Measurements from ENCODE around the gene ADARB1. TPM values are rescaled to one million over a fixed set of nuclear protein-coding genes. Genes with fewer than 3 reads are reported as not detected.

The ADARB1 gene
- total and polyA plus RNA-seq, 2 experiments from 2014 or later, result 4.8 to 14.8 TPM

DNA sequence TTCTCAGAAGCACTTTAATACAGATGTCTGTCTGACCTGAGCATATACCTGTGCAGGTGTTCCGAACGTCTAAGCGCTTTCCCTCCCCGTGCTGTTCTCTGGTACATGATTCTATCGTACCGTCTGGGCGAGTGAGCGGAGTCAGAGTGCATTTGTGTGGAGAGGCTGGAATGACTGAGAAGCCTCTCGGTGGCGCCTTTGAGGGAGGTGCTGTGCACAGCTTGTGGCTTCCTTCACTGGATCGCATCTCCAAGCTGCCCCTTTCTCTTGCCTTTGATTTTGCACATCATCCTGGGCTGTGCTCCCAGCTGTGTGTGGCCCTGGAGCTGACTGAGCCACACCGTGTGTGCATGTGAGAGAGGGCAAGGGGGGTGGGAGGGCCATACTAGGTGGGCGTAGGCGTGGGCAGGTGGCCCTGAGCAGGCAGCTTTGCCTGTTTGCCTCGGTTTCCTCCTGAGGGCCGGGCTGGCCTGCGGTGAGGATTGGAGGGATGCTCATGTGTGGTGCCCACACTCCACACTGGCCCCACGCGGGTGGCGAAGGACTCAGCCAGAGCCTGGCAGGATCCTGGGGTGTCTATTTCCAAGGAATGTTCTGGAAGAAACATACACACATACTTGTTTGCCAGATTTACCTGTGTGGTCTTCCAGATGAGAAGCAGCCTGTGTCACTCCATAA is 105.3 kb downstream of the ADARB1 start:
- no peak for DNase-seq (ENCODE audit: low spot score)
- H3K4me1 Mint-ChIP-seq, result peaks cover 3% of the 10 kb centered on the region; the same call in 2 of the 3 replicates
- H3K27me3 Mint-ChIP-seq (ENCODE audit: insufficient read depth, low read depth, poor library complexity), result peaks cover 3% of the 10 kb centered on the region
- Histone ChIP-seq H3F3A (replicated peaks; ENCODE audit: low read depth) (no peaks in the 10 kb centered on the region), H3K79me2 (replicated peaks; ENCODE audit: insufficient read depth) (no peaks in the 10 kb centered on the region), H3K4me2 (no peak overlapping the region), H3K4me3 (no peak overlapping the region), H3K9me2 (ENCODE audit: insufficient read depth) (peaks cover 11% of the 10 kb centered on the region; the same call in 1 of the 2 replicates), H3K27ac (ENCODE audit: low read depth) (no peak overlapping the region), H2AFZ (no peak overlapping the region), H3K36me3 (ENCODE audit: insufficient read depth) (no peaks in the 10 kb centered on the region; the same call in 1 of the 2 replicates), H3K27me3 (ENCODE audit: insufficient read depth) (no peaks in the 10 kb centered on the region), H4K20me1 (replicated peaks; ENCODE audit: insufficient read depth) (no peaks in the 10 kb centered on the region), H3K4me1 (ENCODE audit: insufficient read depth) (no peaks in the 10 kb centered on the region)
- TF ChIP-seq, protein P1, sequence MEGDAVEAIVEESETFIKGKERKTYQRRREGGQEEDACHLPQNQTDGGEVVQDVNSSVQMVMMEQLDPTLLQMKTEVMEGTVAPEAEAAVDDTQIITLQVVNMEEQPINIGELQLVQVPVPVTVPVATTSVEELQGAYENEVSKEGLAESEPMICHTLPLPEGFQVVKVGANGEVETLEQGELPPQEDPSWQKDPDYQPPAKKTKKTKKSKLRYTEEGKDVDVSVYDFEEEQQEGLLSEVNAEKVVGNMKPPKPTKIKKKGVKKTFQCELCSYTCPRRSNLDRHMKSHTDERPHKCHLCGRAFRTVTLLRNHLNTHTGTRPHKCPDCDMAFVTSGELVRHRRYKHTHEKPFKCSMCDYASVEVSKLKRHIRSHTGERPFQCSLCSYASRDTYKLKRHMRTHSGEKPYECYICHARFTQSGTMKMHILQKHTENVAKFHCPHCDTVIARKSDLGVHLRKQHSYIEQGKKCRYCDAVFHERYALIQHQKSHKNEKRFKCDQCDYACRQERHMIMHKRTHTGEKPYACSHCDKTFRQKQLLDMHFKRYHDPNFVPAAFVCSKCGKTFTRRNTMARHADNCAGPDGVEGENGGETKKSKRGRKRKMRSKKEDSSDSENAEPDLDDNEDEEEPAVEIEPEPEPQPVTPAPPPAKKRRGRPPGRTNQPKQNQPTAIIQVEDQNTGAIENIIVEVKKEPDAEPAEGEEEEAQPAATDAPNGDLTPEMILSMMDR (conservative IDR thresholded peaks at IDR 0.05; ENCODE audit: low read depth in 2 of 2), result peak in 1 of 2 experiments; percentile 11; a peak in 1 of 4 replicates
- no peak for TF ChIP-seq NANOG (IDR thresholded peaks at IDR 0.05; ENCODE audit: borderline replicate concordance)
- TF ChIP-seq JUNB (IDR thresholded peaks at IDR 0.05; ENCODE audit: unreplicated experiment), result no peak
- H3K36me3 Mint-ChIP-seq (ENCODE audit: low read depth), result peaks cover 6% of the 10 kb centered on the region; the same call in 2 of the 3 replicates
- no peaks in the 10 kb centered on the region for H3K9me3 Mint-ChIP-seq
- no peak overlapping the region for H3K27ac Mint-ChIP-seq
- peak; percentile 55 for ATAC-seq
- H3K4me3 Mint-ChIP-seq, result no peak overlapping the region

DNA sequence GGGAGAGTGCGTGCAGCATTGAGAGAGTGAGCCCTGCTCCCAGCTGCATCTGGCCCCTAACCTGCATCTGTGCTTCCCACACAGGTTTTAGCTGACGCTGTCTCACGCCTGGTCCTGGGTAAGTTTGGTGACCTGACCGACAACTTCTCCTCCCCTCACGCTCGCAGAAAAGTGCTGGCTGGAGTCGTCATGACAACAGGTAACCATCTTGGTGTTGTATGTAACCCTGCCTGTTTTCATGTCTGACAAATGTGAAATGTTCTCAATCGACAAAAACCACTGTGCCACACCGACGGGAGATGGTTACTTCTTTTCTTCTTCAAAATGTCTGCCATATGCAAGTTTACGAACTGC is 105.8 kb downstream of the ADARB1 start:
- no peak for ATAC-seq
- no peak for TF ChIP-seq EZH2 (IDR thresholded peaks at IDR 0.05; ENCODE audit: low read depth, unreplicated experiment)
- TF ChIP-seq, protein P2, sequence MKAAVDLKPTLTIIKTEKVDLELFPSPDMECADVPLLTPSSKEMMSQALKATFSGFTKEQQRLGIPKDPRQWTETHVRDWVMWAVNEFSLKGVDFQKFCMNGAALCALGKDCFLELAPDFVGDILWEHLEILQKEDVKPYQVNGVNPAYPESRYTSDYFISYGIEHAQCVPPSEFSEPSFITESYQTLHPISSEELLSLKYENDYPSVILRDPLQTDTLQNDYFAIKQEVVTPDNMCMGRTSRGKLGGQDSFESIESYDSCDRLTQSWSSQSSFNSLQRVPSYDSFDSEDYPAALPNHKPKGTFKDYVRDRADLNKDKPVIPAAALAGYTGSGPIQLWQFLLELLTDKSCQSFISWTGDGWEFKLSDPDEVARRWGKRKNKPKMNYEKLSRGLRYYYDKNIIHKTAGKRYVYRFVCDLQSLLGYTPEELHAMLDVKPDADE (IDR thresholded peaks at IDR 0.05), result no peak
- TF ChIP-seq, protein P3, sequence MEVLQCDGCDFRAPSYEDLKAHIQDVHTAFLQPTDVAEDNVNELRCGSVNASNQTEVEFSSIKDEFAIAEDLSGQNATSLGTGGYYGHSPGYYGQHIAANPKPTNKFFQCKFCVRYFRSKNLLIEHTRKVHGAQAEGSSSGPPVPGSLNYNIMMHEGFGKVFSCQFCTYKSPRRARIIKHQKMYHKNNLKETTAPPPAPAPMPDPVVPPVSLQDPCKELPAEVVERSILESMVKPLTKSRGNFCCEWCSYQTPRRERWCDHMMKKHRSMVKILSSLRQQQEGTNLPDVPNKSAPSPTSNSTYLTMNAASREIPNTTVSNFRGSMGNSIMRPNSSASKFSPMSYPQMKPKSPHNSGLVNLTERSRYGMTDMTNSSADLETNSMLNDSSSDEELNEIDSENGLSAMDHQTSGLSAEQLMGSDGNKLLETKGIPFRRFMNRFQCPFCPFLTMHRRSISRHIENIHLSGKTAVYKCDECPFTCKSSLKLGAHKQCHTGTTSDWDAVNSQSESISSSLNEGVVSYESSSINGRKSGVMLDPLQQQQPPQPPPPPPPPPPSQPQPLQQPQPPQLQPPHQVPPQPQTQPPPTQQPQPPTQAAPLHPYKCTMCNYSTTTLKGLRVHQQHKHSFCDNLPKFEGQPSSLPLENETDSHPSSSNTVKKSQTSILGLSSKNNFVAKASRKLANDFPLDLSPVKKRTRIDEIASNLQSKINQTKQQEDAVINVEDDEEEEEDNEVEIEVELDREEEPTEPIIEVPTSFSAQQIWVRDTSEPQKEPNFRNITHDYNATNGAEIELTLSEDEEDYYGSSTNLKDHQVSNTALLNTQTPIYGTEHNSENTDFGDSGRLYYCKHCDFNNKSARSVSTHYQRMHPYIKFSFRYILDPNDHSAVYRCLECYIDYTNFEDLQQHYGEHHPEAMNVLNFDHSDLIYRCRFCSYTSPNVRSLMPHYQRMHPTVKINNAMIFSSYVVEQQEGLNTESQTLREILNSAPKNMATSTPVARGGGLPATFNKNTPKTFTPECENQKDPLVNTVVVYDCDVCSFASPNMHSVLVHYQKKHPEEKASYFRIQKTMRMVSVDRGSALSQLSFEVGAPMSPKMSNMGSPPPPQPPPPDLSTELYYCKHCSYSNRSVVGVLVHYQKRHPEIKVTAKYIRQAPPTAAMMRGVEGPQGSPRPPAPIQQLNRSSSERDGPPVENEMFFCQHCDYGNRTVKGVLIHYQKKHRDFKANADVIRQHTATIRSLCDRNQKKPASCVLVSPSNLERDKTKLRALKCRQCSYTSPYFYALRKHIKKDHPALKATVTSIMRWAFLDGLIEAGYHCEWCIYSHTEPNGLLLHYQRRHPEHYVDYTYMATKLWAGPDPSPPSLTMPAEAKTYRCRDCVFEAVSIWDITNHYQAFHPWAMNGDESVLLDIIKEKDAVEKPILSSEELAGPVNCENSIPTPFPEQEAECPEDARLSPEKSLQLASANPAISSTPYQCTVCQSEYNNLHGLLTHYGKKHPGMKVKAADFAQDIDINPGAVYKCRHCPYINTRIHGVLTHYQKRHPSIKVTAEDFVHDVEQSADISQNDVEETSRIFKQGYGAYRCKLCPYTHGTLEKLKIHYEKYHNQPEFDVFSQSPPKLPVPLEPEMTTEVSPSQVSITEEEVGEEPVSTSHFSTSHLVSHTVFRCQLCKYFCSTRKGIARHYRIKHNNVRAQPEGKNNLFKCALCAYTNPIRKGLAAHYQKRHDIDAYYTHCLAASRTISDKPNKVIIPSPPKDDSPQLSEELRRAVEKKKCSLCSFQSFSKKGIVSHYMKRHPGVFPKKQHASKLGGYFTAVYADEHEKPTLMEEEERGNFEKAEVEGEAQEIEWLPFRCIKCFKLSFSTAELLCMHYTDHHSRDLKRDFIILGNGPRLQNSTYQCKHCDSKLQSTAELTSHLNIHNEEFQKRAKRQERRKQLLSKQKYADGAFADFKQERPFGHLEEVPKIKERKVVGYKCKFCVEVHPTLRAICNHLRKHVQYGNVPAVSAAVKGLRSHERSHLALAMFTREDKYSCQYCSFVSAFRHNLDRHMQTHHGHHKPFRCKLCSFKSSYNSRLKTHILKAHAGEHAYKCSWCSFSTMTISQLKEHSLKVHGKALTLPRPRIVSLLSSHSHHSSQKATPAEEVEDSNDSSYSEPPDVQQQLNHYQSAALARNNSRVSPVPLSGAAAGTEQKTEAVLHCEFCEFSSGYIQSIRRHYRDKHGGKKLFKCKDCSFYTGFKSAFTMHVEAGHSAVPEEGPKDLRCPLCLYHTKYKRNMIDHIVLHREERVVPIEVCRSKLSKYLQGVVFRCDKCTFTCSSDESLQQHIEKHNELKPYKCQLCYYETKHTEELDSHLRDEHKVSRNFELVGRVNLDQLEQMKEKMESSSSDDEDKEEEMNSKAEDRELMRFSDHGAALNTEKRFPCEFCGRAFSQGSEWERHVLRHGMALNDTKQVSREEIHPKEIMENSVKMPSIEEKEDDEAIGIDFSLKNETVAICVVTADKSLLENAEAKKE (CRISPR knock-in tag; IDR thresholded peaks at IDR 0.05), result no peak
- no peak for TF ChIP-seq CREB1 (CRISPR knock-in tag; IDR thresholded peaks at IDR 0.05; ENCODE audit: low read depth)
- no peak for TF ChIP-seq JUNB (IDR thresholded peaks at IDR 0.05; ENCODE audit: unreplicated experiment)
- TF ChIP-seq, protein P4, sequence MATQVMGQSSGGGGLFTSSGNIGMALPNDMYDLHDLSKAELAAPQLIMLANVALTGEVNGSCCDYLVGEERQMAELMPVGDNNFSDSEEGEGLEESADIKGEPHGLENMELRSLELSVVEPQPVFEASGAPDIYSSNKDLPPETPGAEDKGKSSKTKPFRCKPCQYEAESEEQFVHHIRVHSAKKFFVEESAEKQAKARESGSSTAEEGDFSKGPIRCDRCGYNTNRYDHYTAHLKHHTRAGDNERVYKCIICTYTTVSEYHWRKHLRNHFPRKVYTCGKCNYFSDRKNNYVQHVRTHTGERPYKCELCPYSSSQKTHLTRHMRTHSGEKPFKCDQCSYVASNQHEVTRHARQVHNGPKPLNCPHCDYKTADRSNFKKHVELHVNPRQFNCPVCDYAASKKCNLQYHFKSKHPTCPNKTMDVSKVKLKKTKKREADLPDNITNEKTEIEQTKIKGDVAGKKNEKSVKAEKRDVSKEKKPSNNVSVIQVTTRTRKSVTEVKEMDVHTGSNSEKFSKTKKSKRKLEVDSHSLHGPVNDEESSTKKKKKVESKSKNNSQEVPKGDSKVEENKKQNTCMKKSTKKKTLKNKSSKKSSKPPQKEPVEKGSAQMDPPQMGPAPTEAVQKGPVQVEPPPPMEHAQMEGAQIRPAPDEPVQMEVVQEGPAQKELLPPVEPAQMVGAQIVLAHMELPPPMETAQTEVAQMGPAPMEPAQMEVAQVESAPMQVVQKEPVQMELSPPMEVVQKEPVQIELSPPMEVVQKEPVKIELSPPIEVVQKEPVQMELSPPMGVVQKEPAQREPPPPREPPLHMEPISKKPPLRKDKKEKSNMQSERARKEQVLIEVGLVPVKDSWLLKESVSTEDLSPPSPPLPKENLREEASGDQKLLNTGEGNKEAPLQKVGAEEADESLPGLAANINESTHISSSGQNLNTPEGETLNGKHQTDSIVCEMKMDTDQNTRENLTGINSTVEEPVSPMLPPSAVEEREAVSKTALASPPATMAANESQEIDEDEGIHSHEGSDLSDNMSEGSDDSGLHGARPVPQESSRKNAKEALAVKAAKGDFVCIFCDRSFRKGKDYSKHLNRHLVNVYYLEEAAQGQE (IDR thresholded peaks at IDR 0.05; ENCODE audit: unreplicated experiment), result no peak

More for the DNA sequence above, 105.8 kb downstream of the ADARB1 start:
- Histone ChIP-seq H3K79me2 (replicated peaks; ENCODE audit: insufficient read depth) (no peaks in the 10 kb centered on the region), H3K4me1 (ENCODE audit: insufficient read depth) (no peaks in the 10 kb centered on the region), H3K9me2 (ENCODE audit: insufficient read depth) (peaks cover 11% of the 10 kb centered on the region; the same call in 1 of the 2 replicates), H2AFZ (no peak overlapping the region), H3K4me3 (no peak overlapping the region), H3K36me3 (ENCODE audit: insufficient read depth) (no peaks in the 10 kb centered on the region; the same call in 1 of the 2 replicates), H3K4me2 (no peak overlapping the region), H3F3A (replicated peaks; ENCODE audit: low read depth) (no peaks in the 10 kb centered on the region), H3K27me3 (ENCODE audit: insufficient read depth) (no peaks in the 10 kb centered on the region), H4K20me1 (replicated peaks; ENCODE audit: insufficient read depth) (no peaks in the 10 kb centered on the region), H3K27ac (ENCODE audit: low read depth) (no peak overlapping the region)
- Mint-ChIP-seq H3K27ac (no peak overlapping the region), H3K27me3 (ENCODE audit: insufficient read depth, low read depth, poor library complexity) (peaks cover 3% of the 10 kb centered on the region), H3K36me3 (ENCODE audit: low read depth) (peaks cover 6% of the 10 kb centered on the region; the same call in 2 of the 3 replicates), H3K9me3 (no peaks in the 10 kb centered on the region), H3K4me1 (peaks cover 3% of the 10 kb centered on the region; the same call in 2 of the 3 replicates), H3K4me3 (no peak overlapping the region)
- no peak for DNase-seq (ENCODE audit: low spot score)
